Iris pigment epithelial cell (primary cell): Measurements from ENCODE around the gene BTBD3.

Experiments used
- DNase-seq: peaks from one replicate; pipeline ENCODE4 v3.0.0-alpha.2; 2011; ENCODE audit warnings: low read depth

Gene BTBD3

DNA sequence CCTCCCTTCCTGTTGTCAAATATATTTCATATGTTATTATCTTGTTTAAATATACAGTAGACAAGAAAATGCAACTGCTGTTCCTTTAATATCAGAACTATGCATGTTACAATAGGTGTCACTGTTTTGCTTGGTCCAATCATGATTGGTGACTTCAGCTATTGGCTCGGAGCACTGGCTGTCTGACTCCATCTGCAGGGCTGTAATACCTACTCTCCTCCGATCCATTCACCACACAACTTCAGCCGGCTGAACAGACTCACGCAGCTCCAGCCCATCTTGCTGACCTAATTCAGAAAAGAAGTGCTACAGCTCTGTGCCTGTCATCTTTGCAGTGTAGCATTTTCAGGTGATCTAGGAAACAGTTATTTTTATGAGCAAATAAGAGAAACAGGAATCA, at the start of gene BTBD3:
Gene BTBD3 (plus strand): TSS at position 231 of the 400 bp plus-strand sequence. CDS start 383 bp downstream, outside the sequence.
- peak; percentile 82 for DNase-seq

DNA sequence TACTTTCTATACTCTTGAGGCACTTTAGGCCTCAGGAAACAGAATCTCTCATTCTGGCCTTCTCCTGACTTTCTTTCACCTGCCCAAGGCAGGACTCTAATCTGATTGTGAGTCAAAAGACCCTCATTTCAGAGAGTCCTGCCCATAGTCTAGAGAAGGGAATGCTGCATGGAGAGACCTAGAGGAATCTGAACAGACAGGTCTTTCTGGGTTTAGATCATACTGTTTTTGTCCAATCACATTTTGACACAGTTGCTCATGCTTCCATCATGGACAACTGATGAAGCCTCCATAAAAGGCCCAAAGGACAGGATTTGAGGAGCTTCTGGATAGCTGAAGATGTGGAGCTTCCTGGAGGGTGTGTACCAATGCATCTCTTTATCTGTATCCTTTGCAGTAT, 48.1 kb upstream of the BTBD3 start:
- no peak for DNase-seq

DNA sequence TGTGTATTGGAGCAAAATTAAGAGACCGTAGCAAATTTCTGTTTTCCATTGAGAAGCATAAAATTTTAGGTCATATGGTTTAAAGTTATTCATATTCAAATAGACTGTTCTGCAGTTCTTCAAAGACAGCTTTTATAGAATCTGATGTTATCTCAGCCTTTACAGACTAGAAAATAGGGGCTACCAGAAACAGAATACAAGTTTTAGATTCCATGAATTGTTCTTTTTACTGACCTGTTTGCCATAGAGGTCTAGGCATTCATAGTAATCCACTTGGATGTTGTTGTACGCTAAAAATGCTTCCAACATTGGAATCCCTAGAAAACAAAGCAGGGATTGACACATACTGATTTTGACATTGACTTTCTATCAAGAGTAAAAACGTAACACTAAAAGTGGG, 47.3 kb upstream of the BTBD3 start:
- no peak for DNase-seq

DNA sequence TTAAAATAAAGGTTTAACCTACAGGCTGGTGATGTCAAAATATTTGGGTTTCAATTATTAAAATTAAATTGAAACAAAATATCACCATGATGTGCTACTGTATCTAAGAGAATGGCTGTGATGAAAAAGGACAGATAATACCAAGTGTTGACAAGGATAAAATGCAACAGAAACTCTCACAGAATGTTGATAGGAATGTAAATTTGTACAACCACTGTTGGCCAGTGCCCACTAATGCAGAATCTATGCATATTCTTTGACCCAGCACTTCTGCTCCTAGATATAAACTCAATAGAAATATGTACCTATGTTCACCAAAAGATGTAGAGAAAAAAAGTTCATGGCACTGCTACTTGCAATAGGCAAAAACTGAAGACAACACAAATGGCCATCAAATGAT, 41.1 kb upstream of the BTBD3 start:
- DNase-seq, result no peak

DNA sequence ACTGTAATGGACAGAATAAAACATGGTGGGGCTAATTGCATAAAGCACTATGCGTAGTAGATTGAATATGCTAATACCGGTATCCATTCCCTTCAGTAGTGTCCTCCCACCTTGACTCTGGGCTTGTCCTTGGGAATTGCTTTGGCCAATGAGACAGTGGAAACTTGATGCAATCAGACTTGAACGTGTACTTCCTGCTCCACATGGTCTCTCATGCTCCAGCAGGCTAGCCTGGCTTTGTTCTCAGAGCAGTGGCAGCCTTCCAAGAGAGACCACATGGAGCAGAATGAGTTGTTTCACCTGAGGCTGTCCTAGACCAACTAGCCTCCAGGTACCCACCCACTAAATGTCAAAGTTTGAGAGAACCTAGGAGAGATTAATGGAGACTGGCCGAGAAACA, 37.0 kb upstream of the BTBD3 start:
- DNase-seq, result peak; percentile 7

DNA sequence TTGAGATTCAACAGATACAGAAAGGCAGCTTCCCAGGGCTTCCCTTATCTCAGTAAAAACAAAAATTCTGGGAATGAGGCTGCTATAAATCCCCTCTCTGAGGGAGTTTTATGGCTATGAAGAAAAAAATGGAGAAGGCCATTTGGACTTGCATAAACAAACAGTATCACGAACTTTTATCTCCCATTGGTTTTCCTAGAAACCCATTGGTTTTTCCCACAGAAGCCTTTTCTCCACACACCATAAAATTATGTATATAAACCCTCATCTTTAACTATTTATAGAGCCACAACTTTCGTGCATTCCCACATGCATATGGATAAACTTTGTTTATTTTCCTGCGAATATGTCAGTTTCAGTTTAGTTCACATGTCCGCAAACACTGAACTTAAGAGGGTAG, 36.2 kb upstream of the BTBD3 start:
- DNase-seq, result no peak

DNA sequence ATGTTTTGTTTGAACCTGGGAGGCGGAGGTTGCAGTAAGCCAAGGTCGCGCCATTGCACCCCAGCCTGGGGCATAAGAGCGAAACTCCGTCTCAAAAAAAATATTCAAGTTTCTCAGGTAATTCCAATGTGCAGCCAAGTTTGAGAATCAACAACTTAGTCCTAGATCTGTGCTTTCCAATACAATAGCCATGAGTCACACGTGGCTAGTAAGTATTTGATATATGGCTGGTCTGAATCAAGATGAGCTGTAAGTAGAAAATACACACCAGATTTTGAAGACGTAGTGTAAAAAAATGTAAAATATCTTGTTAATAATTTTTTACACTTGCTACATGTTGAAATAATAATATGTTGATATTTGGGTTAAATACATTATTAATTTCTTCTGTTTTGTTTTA, 35.0 kb upstream of the BTBD3 start:
- no peak for DNase-seq

DNA sequence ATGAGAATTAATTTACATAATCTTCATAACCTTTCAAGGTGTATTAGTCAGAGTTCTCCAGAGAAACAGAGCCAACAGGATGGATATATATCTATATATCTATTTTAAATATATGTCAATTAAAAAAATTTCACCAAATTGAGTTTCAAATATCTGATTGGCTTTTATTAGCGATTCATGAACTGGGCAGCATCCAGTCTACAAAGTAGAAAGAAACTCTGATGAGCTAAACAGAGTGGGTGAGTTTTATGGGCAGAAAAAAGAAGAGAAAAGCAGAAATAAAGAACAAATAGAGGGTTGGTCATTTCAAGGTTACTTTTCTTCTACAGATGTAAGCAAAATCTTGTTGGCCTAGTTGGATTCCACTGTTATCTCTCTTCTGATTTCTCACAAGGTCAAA, 29.0 kb upstream of the BTBD3 start:
- DNase-seq, result no peak

DNA sequence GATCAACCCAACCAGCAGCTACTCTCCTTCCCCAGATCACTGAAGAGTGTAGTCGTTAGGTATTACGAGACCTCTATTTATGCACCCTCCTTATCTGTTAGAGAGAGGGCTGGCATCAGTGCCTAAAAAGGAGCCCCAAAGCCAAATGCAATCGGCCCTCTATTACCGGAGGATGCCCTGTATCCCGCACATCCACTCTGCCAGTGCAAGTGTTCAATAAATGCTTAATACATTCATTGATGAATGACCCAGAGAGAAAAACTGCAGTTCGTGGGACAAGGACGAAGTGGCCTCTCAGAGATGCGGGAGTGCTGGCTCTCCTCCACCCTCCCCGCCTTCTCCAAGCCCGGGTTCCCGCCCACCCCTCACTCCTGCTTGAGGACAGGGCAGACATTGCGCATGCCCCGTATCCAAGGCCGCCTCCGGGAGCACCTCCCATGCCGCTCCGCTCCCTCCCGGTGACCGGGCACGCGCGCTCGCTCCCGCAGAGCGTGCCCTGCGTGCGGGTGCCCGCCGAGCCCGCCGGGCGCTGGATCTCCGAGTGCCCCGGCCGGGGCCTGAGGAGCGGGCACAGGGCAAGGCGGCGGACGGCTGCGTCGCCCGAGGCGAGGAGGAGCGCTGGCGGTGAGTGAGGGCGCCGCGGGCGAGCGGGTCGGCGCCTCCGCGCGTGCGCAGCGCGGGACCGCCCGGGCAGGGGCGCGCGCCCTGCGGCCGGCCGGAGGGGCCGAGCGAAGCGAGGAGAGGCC, 27.2 kb upstream of the BTBD3 start:
- DNase-seq, result peak; percentile 93

DNA sequence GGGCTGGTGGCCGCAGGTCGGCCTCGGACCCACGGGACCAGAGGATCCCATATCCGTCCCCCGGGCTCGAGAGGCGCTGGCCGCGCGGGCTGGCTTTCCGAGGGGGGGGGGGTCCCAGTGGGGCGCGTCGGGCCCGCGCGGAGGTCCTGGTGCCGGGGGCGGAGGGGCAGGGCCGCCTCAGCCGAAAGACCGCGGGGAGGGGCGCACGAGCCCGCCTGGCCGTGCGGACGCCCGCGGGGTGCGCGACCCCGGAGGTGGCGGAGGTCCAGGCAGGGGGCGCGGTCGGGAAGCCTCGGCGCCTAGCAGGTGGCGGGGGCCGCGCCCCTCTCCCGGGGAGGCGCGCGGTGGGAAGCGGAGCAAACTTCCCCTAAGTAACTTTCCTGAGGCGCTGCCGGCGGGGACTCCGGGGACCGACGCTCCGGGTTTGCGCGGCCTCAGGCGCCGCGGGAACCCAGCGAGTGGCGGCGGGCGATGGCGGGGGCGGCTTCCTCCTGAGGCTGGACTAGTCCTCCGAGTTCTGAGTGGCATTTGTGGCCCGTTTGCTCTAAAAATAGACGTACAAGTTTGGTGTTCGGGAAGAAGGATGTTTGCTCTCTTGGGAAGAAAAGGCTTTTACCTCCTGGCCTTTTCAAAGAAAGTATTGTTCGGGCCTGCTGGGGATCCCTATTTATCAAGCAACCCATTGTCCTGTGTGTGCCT, 26.5 kb upstream of the BTBD3 start:
- peak; percentile 45 for DNase-seq

DNA sequence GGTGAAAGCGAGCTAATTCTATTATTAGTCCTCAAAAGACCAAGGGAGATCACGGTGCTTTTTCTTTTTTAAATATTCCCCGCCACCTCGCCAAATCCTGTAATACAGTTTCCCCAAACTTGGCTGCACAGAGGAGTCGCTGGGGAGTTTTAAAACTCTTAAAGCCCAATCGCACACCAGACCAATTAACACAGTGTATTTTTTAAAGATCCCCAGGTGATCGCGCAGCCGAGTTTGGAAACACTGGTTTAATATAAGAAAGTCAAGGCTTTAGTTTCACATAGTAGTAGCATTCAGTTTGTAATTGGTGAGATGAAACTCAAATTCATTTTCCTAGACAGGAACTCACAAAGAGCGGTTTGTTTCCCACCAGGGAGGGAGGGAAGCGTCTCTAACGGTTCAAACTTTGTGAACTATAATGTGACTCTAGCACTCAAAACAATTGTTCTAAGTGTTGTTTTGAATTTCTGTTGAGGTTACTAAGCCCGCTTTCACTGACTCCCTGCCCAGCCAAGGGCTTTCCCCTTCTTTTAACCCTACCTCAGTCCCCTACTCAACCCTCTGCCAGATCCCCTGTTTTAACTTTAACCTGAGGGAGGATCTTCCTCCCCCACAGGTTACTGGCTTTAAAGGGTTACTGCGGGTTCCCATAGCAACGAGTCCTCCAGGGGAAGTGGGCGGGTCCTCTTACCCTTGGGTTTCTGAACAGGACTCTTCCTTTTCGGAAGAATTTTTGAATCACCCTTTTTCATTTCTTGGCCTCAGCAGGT, 25.7 kb upstream of the BTBD3 start:
- peak; percentile 79 for DNase-seq

DNA sequence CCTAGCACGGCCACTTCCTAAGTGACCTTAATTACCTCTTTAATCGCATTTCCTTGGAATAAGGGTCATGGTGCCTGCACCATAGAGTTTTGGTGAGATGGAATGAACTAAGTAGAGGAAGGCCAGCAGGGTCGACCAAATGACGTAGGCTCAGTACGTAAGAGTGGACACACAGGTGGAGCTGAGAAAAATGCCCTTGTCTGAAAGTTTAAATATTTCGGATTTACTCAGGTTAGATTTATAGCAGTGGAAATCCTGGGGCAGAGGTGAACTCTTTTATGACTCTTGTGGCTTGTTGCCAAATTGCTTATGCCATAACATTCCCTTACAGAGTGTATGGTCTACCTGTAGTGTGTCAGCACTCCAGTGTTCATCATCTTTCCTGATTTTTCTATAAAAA, 23.6 kb upstream of the BTBD3 start:
- DNase-seq, result no peak

DNA sequence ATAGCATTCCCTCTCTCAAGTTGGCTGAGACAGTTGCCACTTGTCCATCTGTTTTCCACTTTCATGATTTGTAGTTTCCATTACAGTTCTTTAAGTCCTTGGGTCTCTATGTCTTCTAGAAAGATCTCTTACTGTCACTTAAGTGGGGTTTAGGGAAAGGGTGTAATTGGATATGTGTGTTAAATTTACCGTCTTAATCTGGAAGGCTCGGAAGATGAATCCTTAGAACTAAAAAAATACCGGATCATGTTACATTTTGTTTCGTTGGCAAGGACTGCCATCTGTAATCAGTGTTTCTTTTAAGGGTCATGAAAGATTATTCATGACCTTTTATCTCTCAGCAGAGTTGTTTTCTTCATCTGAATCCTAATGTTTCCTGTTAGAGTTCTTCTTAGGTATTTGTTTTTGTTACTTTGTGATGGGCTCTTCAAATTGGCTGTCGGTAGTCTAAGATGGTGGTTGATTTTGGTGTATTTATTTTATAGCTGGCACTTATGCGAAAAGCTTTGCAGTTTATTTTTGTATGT, 21.8 kb upstream of the BTBD3 start:
- peak; percentile 69 for DNase-seq

DNA sequence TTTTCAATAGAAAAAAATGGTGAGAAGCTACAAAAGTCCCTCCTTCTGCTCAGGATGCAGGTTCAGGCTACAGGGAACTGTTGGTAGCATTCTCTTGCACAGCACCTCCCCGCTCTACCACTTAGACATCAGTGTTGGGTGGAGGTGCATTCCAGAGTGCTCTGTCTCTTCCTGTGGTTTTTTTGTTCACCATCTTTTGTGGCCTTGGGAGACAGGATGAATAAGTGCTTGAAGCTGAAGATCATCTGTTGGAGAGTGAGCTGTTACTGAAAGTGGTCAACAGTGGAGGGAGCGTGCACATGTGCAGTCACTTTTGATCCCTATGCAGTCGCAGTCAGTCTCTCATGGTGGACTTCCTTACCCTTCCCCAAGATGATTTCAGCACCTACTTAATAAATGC, 16.6 kb upstream of the BTBD3 start:
- DNase-seq, result peak; percentile 93

DNA sequence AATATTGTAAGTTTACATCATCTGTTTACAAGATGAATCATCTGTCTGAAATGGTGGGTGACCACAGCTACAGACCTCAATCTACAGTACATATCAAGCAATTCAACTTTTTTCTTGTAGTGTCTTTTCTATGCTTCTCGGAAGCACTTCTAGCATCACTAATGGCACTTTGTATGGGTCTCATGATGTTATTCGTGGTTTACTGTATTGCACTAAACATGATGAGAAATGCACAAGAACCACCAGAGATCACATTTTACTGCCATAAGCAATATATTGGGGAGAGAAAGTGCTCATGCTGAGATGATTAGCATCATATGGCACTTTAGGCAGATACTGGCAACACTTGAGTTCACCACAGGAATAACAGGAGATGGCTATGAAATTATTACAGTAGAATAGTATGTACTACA, 15.4 kb upstream of the BTBD3 start:
- peak; percentile 88 for DNase-seq

DNA sequence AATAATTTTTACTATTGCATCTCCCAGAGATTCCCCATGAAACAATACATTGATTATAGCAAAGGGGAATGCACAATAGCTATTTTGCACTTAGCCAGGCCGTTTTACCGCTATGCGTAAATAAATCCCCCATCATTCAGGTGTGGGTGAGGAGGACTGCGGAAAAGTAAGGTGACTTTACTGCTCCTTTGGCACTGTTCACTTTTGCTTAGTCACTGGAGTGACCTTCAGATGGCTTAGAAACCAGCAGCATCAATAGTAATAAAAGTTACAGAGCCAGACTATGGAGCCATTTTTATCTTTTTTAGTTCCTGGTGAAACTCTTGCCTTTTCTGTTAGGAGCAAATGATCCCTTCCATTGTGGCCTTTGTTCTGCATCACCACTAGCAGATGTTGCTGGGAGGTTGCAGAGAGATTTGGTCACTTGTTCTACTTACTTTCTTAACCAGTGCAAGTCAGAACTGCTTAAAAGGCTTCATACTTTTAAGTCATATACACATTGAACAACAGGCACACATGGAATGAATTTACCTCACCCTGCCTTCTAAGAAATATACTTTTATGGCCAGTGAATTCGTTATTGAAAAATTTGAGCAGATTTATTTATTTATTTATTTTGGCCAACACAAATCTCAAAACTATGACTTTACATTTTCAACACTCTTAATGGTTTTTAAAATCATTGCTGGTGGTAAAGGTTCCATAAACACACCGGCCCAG, 12.1 kb upstream of the BTBD3 start:
- DNase-seq, result no peak

DNA sequence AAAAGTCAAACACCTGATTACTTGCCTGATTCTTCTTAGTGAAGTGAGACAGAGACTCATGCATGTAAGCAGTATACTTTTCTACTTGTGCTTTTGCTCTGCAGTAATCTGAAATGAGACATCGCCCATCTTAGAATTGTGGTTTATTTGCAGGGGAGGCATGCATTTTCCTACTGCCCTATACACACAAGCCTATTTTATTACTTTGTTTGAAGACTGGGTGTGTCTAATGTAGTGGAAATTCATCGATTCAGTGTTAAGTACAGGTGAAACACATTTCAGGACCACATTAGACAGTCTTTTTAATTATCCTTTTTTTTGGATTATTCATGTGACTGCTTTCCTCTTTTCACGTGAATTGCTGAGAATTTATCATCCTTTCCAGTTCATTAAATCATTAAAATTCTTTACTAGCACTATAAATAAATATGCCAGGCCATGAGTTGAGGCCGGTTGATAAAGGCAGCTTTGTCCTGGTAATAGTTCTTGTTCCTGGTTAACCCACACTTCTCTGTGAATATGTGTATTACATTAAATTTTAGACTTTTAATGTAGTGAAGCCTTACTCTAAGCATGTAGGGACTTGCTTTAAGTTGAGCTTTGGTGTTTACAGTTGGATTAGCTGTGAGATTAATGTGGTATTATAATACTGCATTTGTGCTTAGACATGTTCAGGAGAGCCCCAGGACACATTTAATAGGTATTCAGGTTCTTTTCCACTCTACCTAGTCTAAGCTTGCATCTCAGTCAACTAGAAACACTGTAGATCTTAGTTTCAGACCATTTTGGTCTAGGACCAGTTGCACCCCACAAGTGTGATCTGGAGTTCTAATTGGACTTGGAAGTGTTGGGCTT, 10.8 kb upstream of the BTBD3 start:
- DNase-seq, result no peak

DNA sequence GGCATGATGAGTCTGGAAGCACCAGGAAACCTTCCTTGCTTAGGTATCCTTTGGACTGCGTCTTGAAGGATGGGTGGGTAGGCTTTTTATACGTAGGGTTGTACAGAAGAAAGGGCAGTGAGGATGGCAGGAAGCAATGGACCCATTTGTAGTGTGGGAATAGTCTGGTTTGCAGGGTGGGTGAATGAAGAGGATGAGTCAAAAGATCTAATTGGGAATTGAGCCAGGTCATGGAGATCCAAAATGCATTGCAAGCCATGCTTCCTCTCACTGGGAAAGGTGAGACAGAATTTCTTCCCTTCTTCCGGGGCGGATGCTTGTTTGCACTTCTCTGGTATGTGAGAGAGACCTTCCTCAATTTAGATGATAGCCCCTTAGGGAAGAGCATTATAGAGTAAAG, 10.1 kb upstream of the BTBD3 start:
- DNase-seq, result peak; percentile 32

DNA sequence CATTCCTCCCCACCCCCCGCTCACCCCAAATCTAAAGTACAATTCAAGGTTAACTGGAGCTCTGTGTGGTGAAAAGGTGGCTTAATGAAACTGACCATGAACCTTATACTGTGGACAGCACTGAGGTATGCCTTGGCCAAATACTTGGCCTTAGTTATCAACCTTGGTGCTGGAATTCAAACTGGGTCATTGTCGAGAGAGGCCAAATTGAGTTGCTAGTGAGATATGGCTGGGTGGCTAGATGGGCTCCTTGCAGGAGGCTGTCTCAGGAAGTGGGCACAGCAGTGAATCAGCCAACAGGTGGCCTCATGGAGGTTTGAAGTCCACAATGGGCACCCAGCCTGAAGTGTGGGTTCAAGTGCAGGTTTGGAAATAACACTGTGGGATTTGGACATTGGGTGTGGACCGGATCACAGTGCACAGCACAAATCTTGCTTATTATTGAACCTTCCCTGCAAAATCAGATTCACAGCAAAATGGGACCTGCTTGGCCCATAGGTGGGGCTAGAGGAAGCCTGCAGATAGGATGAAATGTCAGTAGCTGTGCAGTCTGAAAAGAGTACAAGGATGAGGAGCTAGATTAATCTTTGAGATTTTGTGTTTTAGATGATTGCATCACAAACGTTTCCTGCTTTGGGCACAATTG, 5.6 kb upstream of the BTBD3 start:
- peak; percentile 55 for DNase-seq

DNA sequence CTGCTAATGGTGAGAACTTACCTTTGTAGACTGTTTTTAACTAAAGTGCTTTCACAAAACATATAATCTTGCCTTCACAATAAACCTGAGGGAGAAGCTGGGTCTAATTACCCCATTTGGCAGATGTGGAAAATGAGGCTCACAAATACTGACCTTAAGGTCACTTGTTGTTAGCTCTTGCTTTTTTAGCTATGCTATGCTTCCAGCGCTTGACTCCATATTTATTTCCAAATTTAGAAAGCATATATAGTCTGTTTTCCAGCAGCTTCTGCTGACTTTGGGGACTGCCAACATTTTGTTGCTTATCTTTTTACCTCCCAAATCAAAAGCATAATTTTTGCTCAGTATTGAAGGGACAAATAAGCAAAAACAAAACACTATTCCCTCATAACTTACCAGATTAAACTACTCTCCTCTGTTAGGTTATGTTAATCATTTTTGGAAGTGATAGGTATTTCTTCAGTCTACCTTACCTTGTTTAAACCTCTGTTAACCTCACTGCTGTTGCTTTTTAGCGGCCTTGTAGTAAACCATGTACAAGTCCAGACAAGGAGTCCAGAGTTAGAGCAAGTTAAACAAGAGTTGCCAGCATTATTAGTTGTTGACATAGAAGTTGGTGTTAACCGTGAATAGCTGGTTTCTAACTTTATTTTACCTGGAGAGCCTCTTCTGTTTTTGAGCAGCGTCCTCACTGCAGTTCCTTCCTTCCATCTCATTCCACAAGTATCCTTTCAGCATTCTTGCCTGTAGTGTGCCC, 4.9 kb upstream of the BTBD3 start:
- DNase-seq, result no peak
